ENCODE measurements around the gene CRPPA. TPM values are rescaled to one million over a fixed set of nuclear protein-coding genes. Genes with fewer than 3 reads are reported as not detected.
"Not testable (repeated sequence)": the region's sequence is repeated elsewhere in the genome, so short reads cannot be mapped to it uniquely, and the experiment has no call there.

The CRPPA gene
- total and polyA plus RNA-seq, 2 experiments from 2014 or later: 3.3 to 3.4 TPM

GRCh38 chr7:16395121-16395520 lies 26.2 kb downstream of the CRPPA start:
- TF ChIP-seq EZH2 (IDR thresholded peaks at IDR 0.05; ENCODE audit: borderline replicate concordance) (no peak), EZH2phosphoT487 (IDR thresholded peaks at IDR 0.05; ENCODE audit: low read depth, severe bottlenecking, unreplicated experiment) (no peak), CTCF (IDR thresholded peaks at IDR 0.05; ENCODE audit: poor library complexity) (no peak)
- WGBS (ENCODE audit: low lambda C conversion rate, missing lambda C conversion rate): 97% methylated on average over 1 of the region's 1 CpG
- no peaks in the 10 kb centered on the region for H4K20me1 ChIP-seq (ENCODE audit: insufficient read depth, poor library complexity, severe bottlenecking)

GRCh38 chr7:16393862-16394422 lies 27.4 kb downstream of the CRPPA start:
- no peak overlapping the region for H3K4me2 ChIP-seq
- H3K27ac ChIP-seq: no peak overlapping the region
- WGBS (ENCODE audit: low lambda C conversion rate, missing lambda C conversion rate): 95% methylated on average over 4 of the region's 4 CpGs
- H3K36me3 ChIP-seq (replicated peaks; ENCODE audit: insufficient read depth, low read depth): no peaks in the 10 kb centered on the region
- H3K4me1 ChIP-seq (ENCODE audit: insufficient read depth): no peaks in the 10 kb centered on the region
- no peak for DNase-seq (ENCODE audit: low spot score)
- H2AFZ ChIP-seq: no peak overlapping the region
- H3K9me2 ChIP-seq (replicated peaks; ENCODE audit: insufficient read depth): no peaks in the 10 kb centered on the region
- no peaks in the 10 kb centered on the region for H3K79me2 ChIP-seq
- H3K4me3 ChIP-seq: no peak overlapping the region
- TF ChIP-seq EZH2 (IDR thresholded peaks at IDR 0.05; ENCODE audit: borderline replicate concordance) (no peak), CTCF (IDR thresholded peaks at IDR 0.05; ENCODE audit: poor library complexity) (no peak), EZH2phosphoT487 (IDR thresholded peaks at IDR 0.05; ENCODE audit: low read depth, severe bottlenecking, unreplicated experiment) (no peak)
- no peaks in the 10 kb centered on the region for H3K27me3 ChIP-seq
- H3K9me3 ChIP-seq (ENCODE audit: low read depth): peaks cover 5% of the 10 kb centered on the region
- H4K20me1 ChIP-seq (ENCODE audit: insufficient read depth, poor library complexity, severe bottlenecking): no peaks in the 10 kb centered on the region

More at GRCh38 chr7:16395121-16395520, 26.2 kb downstream of the CRPPA start:
- Histone ChIP-seq H2AFZ (no peak overlapping the region), H3K4me1 (ENCODE audit: insufficient read depth) (no peaks in the 10 kb centered on the region), H3K36me3 (replicated peaks; ENCODE audit: insufficient read depth, low read depth) (no peaks in the 10 kb centered on the region), H3K27ac (no peak overlapping the region), H3K27me3 (no peaks in the 10 kb centered on the region), H3K4me3 (no peak overlapping the region), H3K4me2 (no peak overlapping the region), H3K79me2 (no peaks in the 10 kb centered on the region), H3K9me2 (replicated peaks; ENCODE audit: insufficient read depth) (no peaks in the 10 kb centered on the region), H3K9me3 (ENCODE audit: low read depth) (peaks cover 5% of the 10 kb centered on the region)
- no peak for DNase-seq (ENCODE audit: low spot score)

- Histone ChIP-seq H3K27ac (no peak overlapping the region), H3K27me3 (no peaks in the 10 kb centered on the region), H3K4me1 (ENCODE audit: insufficient read depth) (no peaks in the 10 kb centered on the region), H2AFZ (no peak overlapping the region), H3K4me3 (no peak overlapping the region), H4K20me1 (ENCODE audit: insufficient read depth, poor library complexity, severe bottlenecking) (no peaks in the 10 kb centered on the region), H3K9me2 (replicated peaks; ENCODE audit: insufficient read depth) (no peaks in the 10 kb centered on the region), H3K79me2 (no peaks in the 10 kb centered on the region), H3K36me3 (replicated peaks; ENCODE audit: insufficient read depth, low read depth) (no peaks in the 10 kb centered on the region), H3K4me2 (no peak overlapping the region), H3K9me3 (ENCODE audit: low read depth) (peaks cover 5% of the 10 kb centered on the region)
- 95% methylated on average over 2 of the region's 2 CpGs for WGBS (ENCODE audit: low lambda C conversion rate, missing lambda C conversion rate)
- DNase-seq (ENCODE audit: low spot score): no peak
- TF ChIP-seq EZH2 (IDR thresholded peaks at IDR 0.05; ENCODE audit: borderline replicate concordance): no peak
- no peak for TF ChIP-seq CTCF (IDR thresholded peaks at IDR 0.05; ENCODE audit: poor library complexity)
- no peak for TF ChIP-seq EZH2phosphoT487 (IDR thresholded peaks at IDR 0.05; ENCODE audit: low read depth, severe bottlenecking, unreplicated experiment)
These were observed 28.3 kb downstream of the CRPPA start for GRCh38 chr7:16392990-16393523.

GRCh38 chr7:16383786-16384185 lies 37.6 kb downstream of the CRPPA start:
- not testable (repeated sequence) for H3K27ac ChIP-seq; H4K20me1 ChIP-seq (ENCODE audit: insufficient read depth, poor library complexity, severe bottlenecking); H3K9me3 ChIP-seq (ENCODE audit: low read depth); H3K36me3 ChIP-seq (replicated peaks; ENCODE audit: insufficient read depth, low read depth); H3K4me1 ChIP-seq (ENCODE audit: insufficient read depth); H2AFZ ChIP-seq; H3K4me3 ChIP-seq; H3K27me3 ChIP-seq; H3K79me2 ChIP-seq; H3K4me2 ChIP-seq; DNase-seq (ENCODE audit: low spot score); H3K9me2 ChIP-seq (replicated peaks; ENCODE audit: insufficient read depth)
- WGBS (ENCODE audit: low lambda C conversion rate, missing lambda C conversion rate): 96% methylated on average over 18 of the region's 18 CpGs

GRCh38 chr7:16383103-16383502 lies 38.2 kb downstream of the CRPPA start:
- not testable (repeated sequence) for H3K4me1 ChIP-seq (ENCODE audit: insufficient read depth); H3K27ac ChIP-seq; H2AFZ ChIP-seq; H3K9me2 ChIP-seq (replicated peaks; ENCODE audit: insufficient read depth); H3K36me3 ChIP-seq (replicated peaks; ENCODE audit: insufficient read depth, low read depth); H3K9me3 ChIP-seq (ENCODE audit: low read depth); H3K27me3 ChIP-seq; DNase-seq (ENCODE audit: low spot score); H3K79me2 ChIP-seq; H4K20me1 ChIP-seq (ENCODE audit: insufficient read depth, poor library complexity, severe bottlenecking); H3K4me3 ChIP-seq; H3K4me2 ChIP-seq
- WGBS (ENCODE audit: low lambda C conversion rate, missing lambda C conversion rate): 100% methylated on average over 7 of the region's 7 CpGs
